PFSK-1 (cell line): ENCODE data around the gene TBC1D3E. TPM values are rescaled to one million over a fixed set of nuclear protein-coding genes. Genes with fewer than 3 reads are reported as not detected.
"Not testable (repeated sequence)": the region's sequence is repeated elsewhere in the genome, so short reads cannot be mapped to it uniquely, and the experiment has no call there.

ENCODE experiments used
- FOXP2 ChIP-seq: optimal IDR thresholded peaks from 2 replicates; pipeline ENCODE3; 2011; ENCODE audit warnings: borderline replicate concordance, control low read depth, inconsistent platforms; ENCODE audit not compliant: insufficient read depth; ENCODE audit errors: extremely low read length, extremely low read depth
- POLR2AphosphoS5 ChIP-seq: IDR thresholded peaks from 2 replicates; pipeline ENCODE4 v1.6.1; 2012; ENCODE audit warnings: low read depth, mild to moderate bottlenecking, control low read depth, low read length, moderate library complexity
- polyA plus RNA-seq: library from polyadenylated mRNA; unstranded; fragments of >200 nt; gene quantifications from one replicate; pipeline ENCODE4 v1.2.1, GENCODE V29; 2012; ENCODE audit warnings: low read depth, missing spikeins; ENCODE audit not compliant: insufficient read length
- TF ChIP-seq, protein P1 (sequence below), 2 experiments: IDR thresholded peaks; 2 replicates each; pipeline versions ENCODE4 v1.6.1 to v1.8.0; 2011 to 2012; ENCODE audit warnings: low read depth in 2 of 2, low read length in 2 of 2, control low read depth in 1 of 2, inconsistent platforms in 1 of 2, mild to moderate bottlenecking in 1 of 2, moderate library complexity in 1 of 2; ENCODE audit not compliant: insufficient read depth in 1 of 2

The TBC1D3E gene
- polyA plus RNA-seq, result not detected

DNA sequence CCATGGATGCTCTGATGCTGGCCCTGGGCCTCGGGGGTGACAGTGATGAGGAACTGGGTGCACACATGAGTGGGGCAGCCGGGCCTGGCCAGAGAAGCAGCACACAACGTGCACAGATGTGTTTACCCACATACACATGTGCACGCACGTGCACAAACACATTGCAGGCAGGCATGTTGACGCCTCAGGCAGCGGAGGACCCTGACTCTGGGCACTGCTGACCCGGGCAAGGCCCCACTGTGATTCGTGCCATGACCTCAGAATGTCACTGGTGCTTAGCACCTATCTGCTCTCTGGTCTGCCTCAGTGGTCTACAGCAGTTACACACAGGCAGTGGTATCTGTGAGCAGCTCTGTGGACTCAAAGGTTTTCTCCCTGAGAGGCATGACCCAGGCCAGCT is at the start of gene TBC1D3E:
TSS of gene TBC1D3E (plus strand) at position 301 of the 400 bp plus-strand sequence. CDS start 1,545 bp downstream, outside the sequence.
- TF ChIP-seq FOXP2, POLR2AphosphoS5: not testable (repeated sequence)
- TF ChIP-seq, protein P1, sequence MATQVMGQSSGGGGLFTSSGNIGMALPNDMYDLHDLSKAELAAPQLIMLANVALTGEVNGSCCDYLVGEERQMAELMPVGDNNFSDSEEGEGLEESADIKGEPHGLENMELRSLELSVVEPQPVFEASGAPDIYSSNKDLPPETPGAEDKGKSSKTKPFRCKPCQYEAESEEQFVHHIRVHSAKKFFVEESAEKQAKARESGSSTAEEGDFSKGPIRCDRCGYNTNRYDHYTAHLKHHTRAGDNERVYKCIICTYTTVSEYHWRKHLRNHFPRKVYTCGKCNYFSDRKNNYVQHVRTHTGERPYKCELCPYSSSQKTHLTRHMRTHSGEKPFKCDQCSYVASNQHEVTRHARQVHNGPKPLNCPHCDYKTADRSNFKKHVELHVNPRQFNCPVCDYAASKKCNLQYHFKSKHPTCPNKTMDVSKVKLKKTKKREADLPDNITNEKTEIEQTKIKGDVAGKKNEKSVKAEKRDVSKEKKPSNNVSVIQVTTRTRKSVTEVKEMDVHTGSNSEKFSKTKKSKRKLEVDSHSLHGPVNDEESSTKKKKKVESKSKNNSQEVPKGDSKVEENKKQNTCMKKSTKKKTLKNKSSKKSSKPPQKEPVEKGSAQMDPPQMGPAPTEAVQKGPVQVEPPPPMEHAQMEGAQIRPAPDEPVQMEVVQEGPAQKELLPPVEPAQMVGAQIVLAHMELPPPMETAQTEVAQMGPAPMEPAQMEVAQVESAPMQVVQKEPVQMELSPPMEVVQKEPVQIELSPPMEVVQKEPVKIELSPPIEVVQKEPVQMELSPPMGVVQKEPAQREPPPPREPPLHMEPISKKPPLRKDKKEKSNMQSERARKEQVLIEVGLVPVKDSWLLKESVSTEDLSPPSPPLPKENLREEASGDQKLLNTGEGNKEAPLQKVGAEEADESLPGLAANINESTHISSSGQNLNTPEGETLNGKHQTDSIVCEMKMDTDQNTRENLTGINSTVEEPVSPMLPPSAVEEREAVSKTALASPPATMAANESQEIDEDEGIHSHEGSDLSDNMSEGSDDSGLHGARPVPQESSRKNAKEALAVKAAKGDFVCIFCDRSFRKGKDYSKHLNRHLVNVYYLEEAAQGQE (IDR thresholded peaks at IDR 0.05; ENCODE audit: insufficient read depth in 1 of 2, low read depth in 2 of 2, low read length in 2 of 2), result not testable (repeated sequence)
